CD4-positive, alpha-beta T cell treated with Interleukin-4 for 1 hour (primary cell): ENCODE results near the gene KIAA1210.
"Not testable (repeated sequence)": the region's sequence is repeated elsewhere in the genome, so short reads cannot be mapped to it uniquely, and the experiment has no call there.

ENCODE experiments used
- DNase-seq, 2 donors: peaks; one replicate each; pipeline ENCODE4 v3.0.0-alpha.2; 2020 to 2022

The KIAA1210 gene

GRCh38 chrX:119030990-119031389, 96.6 kb downstream of the KIAA1210 start:
- DNase-seq = no peak

GRCh38 chrX:119029656-119030055, 98.0 kb downstream of the KIAA1210 start:
- DNase-seq = not testable (repeated sequence)

- DNase-seq = no peak
Observed at GRCh38 chrX:119028733-119029330, 98.8 kb downstream of the KIAA1210 start.
